K562 (cell line): Measurements from ENCODE around the gene PHF20. TPM values are rescaled to one million over a fixed set of nuclear protein-coding genes. Genes with fewer than 3 reads are reported as not detected.

Source experiments
- BRCA1 ChIP-seq, 2 experiments: fragments of 450-650 bp in 1 of 2; sonication (generic) in 1 of 2; formaldehyde crosslinking in 1 of 2; IDR thresholded peaks; 2 replicates each; pipeline versions ENCODE4 v1.5.0 to v1.6.1; 2017 to 2020; ENCODE audit warnings: mild to moderate bottlenecking in 1 of 2, missing genetic modification reagents in 1 of 2
- CCAR2 ChIP-seq: fragments of 200-400 bp; formaldehyde crosslinking; IDR thresholded peaks from 2 replicates; pipeline ENCODE4 v1.6.1; 2017; ENCODE audit warnings: mild to moderate bottlenecking, low read depth, low read length
- CREM ChIP-seq: IDR thresholded peaks from 2 replicates; pipeline ENCODE4 v1.6.1; 2014; ENCODE audit warnings: antibody characterized with exemption, low read depth
- CTBP1 ChIP-seq: fragments of 450-650 bp; IDR thresholded peaks from 2 replicates; pipeline ENCODE4 v1.6.1; 2016; ENCODE audit warnings: borderline replicate concordance
- DDX20 ChIP-seq: fragments of 450-650 bp; IDR thresholded peaks from 2 replicates; pipeline ENCODE4 v1.6.1; 2016; ENCODE audit warnings: missing genetic modification characterization, low read depth, mild to moderate bottlenecking, missing compliant biosample characterization, moderate library complexity
- EWSR1 ChIP-seq: fragments of 450-650 bp; IDR thresholded peaks from 2 replicates; pipeline ENCODE4 v1.6.1; 2018; ENCODE audit warnings: borderline replicate concordance, mild to moderate bottlenecking, low read depth, moderate library complexity; ENCODE audit not compliant: partially characterized antibody
- GTF3C2 ChIP-seq: IDR thresholded peaks from 3 replicates; pipeline ENCODE4 v1.6.1; 2011; ENCODE audit warnings: borderline replicate concordance, mild to moderate bottlenecking, moderate library complexity; ENCODE audit not compliant: insufficient read length; ENCODE audit errors: extremely low read depth
- HDAC2 ChIP-seq: fragments of 450-650 bp; IDR thresholded peaks from 2 replicates; pipeline ENCODE4 v1.6.1; 2016; ENCODE audit warnings: mild to moderate bottlenecking
- MBD2 ChIP-seq: sonication (generic); IDR thresholded peaks from 2 replicates; pipeline ENCODE4 v1.6.1; 2016; ENCODE audit warnings: low read depth, borderline replicate concordance
- MTA1 ChIP-seq: fragments of 450-650 bp; IDR thresholded peaks from 2 replicates; pipeline ENCODE4 v1.6.1; 2017; ENCODE audit warnings: borderline replicate concordance
- NELFE ChIP-seq: IDR thresholded peaks from 2 replicates; pipeline ENCODE4 v1.6.1; 2011; ENCODE audit warnings: mild to moderate bottlenecking; ENCODE audit not compliant: insufficient read depth, insufficient read length
- RB1 ChIP-seq: fragments of 450-650 bp; IDR thresholded peaks from 2 replicates; pipeline ENCODE4 v1.6.1; 2017; ENCODE audit warnings: low read depth, mild to moderate bottlenecking
- SMARCA4 ChIP-seq: fragments of 450-650 bp; IDR thresholded peaks from 2 replicates; pipeline ENCODE4 v1.6.1; 2016
- TCF7L2 ChIP-seq: fragments of 150-350 bp; IDR thresholded peaks from 2 replicates; pipeline ENCODE4 v1.6.1; 2016; ENCODE audit warnings: low read depth, mild to moderate bottlenecking, low read length, moderate library complexity
- THRAP3 ChIP-seq: fragments of 450-650 bp; IDR thresholded peaks from 2 replicates; pipeline ENCODE4 v1.6.1; 2016; ENCODE audit warnings: mild to moderate bottlenecking, inconsistent platforms, borderline replicate concordance
- TSC22D4 ChIP-seq: fragments of 450-650 bp; IDR thresholded peaks from 2 replicates; pipeline ENCODE4 v1.6.1; 2016; ENCODE audit warnings: missing genetic modification characterization, missing biosample characterization, control low read depth
- U2AF1 ChIP-seq: fragments of 200-400 bp; formaldehyde crosslinking; optimal IDR thresholded peaks from 2 replicates; pipeline ENCODE3; 2017; ENCODE audit warnings: mild to moderate bottlenecking, low read depth, low read length, moderate library complexity
- ZC3H11A ChIP-seq: IDR thresholded peaks from 2 replicates; pipeline ENCODE4 v1.6.1; 2012; ENCODE audit warnings: low read depth, low read length, improper control_type of control experiment
- ZEB2 ChIP-seq: fragments of 450-650 bp; IDR thresholded peaks from 2 replicates; pipeline ENCODE4 v1.6.1; 2016
- ZNF124 ChIP-seq: sonication (generic); formaldehyde crosslinking; IDR thresholded peaks from 2 replicates; pipeline ENCODE4 v1.8.1; 2022; ENCODE audit warnings: missing genetic modification reagents
- ZNF134 ChIP-seq: fragments of 250-450 bp; sonication (Bioruptor Pico); conservative IDR thresholded peaks from 2 replicates; pipeline ENCODE4 v1.4.0; 2020
- ZNF586 ChIP-seq: fragments of 450-650 bp; formaldehyde crosslinking; conservative IDR thresholded peaks from 2 replicates; pipeline ENCODE4 v1.4.0; 2020; ENCODE audit warnings: mild to moderate bottlenecking, moderate library complexity
- ZNF77 ChIP-seq: fragments of 250-450 bp; sonication (Bioruptor Pico); IDR thresholded peaks from 2 replicates; pipeline ENCODE4 v1.5.0; 2020
- polyA plus RNA-seq, 8 experiments: library from polyadenylated mRNA; depleted of rRNA in 4 of 8; stranded (reverse) in 5 of 8; unstranded in 3 of 8; fragments of >200 nt; fragmentation: Nextera tagmentation in 2 of 8; fragmentation: Illumina TruSeq in 1 of 8; extraction: Ambion mirVana in 2 of 8; extraction: Trizol in 1 of 8; gene quantifications; 2 replicates each; pipeline versions ENCODE4 v1.2.1 to v1.2.3, GENCODE V29; 2011 to 2014; ENCODE audit warnings: inconsistent platforms in 1 of 8, missing spikeins in 1 of 8
- total RNA-seq, 7 experiments: library from RNA; depleted of rRNA in 6 of 7; stranded (reverse); fragments of >200 nt in 6 of 7; fragmentation: Illumina TruSeq in 2 of 7; extraction: Trizol in 2 of 7; gene quantifications; 2 replicates each; pipeline versions ENCODE4 v1.2.1 to v1.2.3, GENCODE V29; 2011 to 2021; ENCODE audit warnings: low replicate concordance in 1 of 7
- TF ChIP-seq, protein P1 (sequence below): fragments of 250-450 bp; sonication (Bioruptor Pico); IDR thresholded peaks from 2 replicates; pipeline ENCODE4 v1.5.0; 2021
- TF ChIP-seq, protein P2 (sequence below): conservative IDR thresholded peaks from 2 replicates; pipeline ENCODE4 v1.6.1; 2011; ENCODE audit warnings: low read depth, mild to moderate bottlenecking, low read length; ENCODE audit not compliant: control insufficient read depth

PHF20 gene
- total and polyA plus RNA-seq, 9 of the 15 experiments (the other 6 are each of a cell fraction or from before 2014, with no cell fraction given), result 49.9 to 196 (median 70.7) TPM

DNA sequence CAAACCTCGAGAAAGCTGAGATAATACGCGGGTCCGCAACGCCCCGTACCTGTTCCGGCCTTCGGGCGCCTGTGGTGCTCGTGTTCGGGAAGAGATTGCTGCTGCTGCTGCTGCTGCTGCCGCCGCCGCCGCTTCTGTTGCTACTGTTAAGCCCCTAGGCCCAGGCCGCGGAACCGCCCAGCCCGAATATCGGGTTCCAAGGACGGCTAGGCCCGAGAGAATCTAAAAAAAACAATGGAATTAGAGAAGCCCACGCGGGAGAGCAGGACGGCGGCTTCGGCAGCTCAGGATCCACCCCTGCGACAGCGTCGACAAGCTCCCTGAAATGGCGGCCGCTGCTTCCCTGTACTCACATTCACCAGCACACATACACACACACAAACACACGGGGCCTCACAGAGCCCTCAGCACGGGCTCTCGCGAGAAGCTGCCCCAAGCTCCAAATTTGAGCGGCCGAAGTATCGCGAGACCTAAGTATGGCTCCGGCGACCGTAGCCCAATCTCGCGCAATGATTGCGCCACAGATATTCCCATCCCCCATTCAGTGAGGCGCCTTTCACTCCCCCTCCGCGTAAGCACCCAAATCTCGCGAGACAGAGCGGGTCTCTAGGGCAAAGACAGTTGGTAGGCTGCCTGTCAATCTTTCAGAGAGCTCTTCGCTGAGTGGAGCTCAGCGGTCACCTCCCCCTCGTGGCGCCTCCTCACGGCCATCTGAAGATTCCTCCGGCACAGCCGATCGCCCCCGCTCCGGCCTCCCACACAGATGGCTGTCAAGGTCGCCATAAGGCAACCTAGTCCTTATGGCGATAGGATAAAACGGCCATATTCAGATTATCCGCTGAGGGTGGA is 29.7 kb upstream of the PHF20 start, which contains the start of gene RBM39 (continued):
- TF ChIP-seq NELFE, result no peak
- TF ChIP-seq CCAR2, result no peak
- no peak for TF ChIP-seq TSC22D4 (tag)
- 0 out of 2 replicates have a peak, but pooled peaks have one; percentile 17 for TF ChIP-seq CTBP1
- no peak for TF ChIP-seq GTF3C2
- no peak for TF ChIP-seq SMARCA4
- peak; percentile 95 for TF ChIP-seq CREM
- TF ChIP-seq, protein P1, sequence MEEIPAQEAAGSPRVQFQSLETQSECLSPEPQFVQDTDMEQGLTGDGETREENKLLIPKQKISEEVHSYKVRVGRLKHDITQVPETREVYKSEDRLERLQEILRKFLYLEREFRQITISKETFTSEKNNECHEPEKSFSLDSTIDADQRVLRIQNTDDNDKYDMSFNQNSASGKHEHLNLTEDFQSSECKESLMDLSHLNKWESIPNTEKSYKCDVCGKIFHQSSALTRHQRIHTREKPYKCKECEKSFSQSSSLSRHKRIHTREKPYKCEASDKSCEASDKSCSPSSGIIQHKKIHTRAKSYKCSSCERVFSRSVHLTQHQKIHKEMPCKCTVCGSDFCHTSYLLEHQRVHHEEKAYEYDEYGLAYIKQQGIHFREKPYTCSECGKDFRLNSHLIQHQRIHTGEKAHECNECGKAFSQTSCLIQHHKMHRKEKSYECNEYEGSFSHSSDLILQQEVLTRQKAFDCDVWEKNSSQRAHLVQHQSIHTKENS, result no peak
- no peak for TF ChIP-seq EWSR1
- TF ChIP-seq ZNF586 (CRISPR knock-in tag), result no peak
- no peak for TF ChIP-seq U2AF1
- no peak for TF ChIP-seq ZNF77 (CRISPR knock-in tag)
- TF ChIP-seq MBD2, result peak; percentile 88
- no peak for TF ChIP-seq ZNF134 (CRISPR knock-in tag)
- TF ChIP-seq, protein P2, sequence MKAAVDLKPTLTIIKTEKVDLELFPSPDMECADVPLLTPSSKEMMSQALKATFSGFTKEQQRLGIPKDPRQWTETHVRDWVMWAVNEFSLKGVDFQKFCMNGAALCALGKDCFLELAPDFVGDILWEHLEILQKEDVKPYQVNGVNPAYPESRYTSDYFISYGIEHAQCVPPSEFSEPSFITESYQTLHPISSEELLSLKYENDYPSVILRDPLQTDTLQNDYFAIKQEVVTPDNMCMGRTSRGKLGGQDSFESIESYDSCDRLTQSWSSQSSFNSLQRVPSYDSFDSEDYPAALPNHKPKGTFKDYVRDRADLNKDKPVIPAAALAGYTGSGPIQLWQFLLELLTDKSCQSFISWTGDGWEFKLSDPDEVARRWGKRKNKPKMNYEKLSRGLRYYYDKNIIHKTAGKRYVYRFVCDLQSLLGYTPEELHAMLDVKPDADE, result peak; percentile 25; the same call in 1 of the 2 replicates
- TF ChIP-seq RB1, result no peak; the same call in 1 of the 2 replicates
- TF ChIP-seq TCF7L2, result peak; percentile 32; the same call in 1 of the 2 replicates
- TF ChIP-seq HDAC2, result no peak
- TF ChIP-seq BRCA1 (IDR thresholded peaks at IDR 0.05), result peak; percentile 99; the same call in 1 of the 2 replicates
- TF ChIP-seq BRCA1 (CRISPR knock-in tag; IDR thresholded peaks at IDR 0.05), result peak; percentile 15; the same call in 1 of the 2 replicates
- TF ChIP-seq MTA1, result peak; percentile 82; the same call in 1 of the 2 replicates
- no peak for TF ChIP-seq ZC3H11A
- TF ChIP-seq THRAP3, result no peak
- no peak for TF ChIP-seq ZNF124 (CRISPR knock-in tag)
- TF ChIP-seq DDX20, result no peak
- no peak for TF ChIP-seq ZEB2
